Panc1 (cell line): ENCODE data around the gene EIF2AK2. TPM values are rescaled to one million over a fixed set of nuclear protein-coding genes. Genes with fewer than 3 reads are reported as not detected.

ENCODE experiments used
- total RNA-seq: library from RNA; stranded (reverse); gene quantifications from one replicate; pipeline ENCODE4 v1.2.1, GENCODE V29; 2021; ENCODE audit not compliant: unreplicated experiment

The EIF2AK2 gene
- total RNA-seq, 1 experiment from 2014 or later = 44.3 TPM

Other genes with a start within 250 kb of the EIF2AK2 start
- 37.4 TPM for gene STRN, start 190.4 kb downstream of the EIF2AK2 start, total RNA-seq
- gene HEATR5B, start 72.6 kb downstream of the EIF2AK2 start, total RNA-seq = 13.6 TPM
- gene GPATCH11, start 72.5 kb downstream of the EIF2AK2 start, total RNA-seq = 7.1 TPM
- not detected for gene SULT6B1, start 31.7 kb upstream of the EIF2AK2 start, total RNA-seq
- gene CEBPZOS, start 39.5 kb upstream of the EIF2AK2 start, total RNA-seq = 49.3 TPM
- gene CEBPZ, start 74.6 kb upstream of the EIF2AK2 start, total RNA-seq = 63.8 TPM
- gene NDUFAF7, start 74.7 kb upstream of the EIF2AK2 start, total RNA-seq = 17.7 TPM
- gene PRKD3, start 167.9 kb upstream of the EIF2AK2 start, total RNA-seq = 21.8 TPM
- 2.3 TPM for gene QPCT, start 187.7 kb upstream of the EIF2AK2 start, total RNA-seq